Lower leg skin (tissue), 4 donors: ENCODE data around the gene STAB1. TPM values are rescaled to one million over a fixed set of nuclear protein-coding genes. Genes with fewer than 3 reads are reported as not detected.

Experiments used
- DNase-seq, 2 donors: peaks; one replicate each; pipeline ENCODE4 v3.0.0-alpha.2; 2019; ENCODE audit warnings: low spot score in 2 of 2
- H3K4me3 ChIP-seq: fragments of 200-600 bp; sonication (generic); 2 replicates; pipeline ENCODE4 v1.5.1; 2017; ENCODE audit warnings: mild to moderate bottlenecking, low read depth; ENCODE audit not compliant: poor library complexity, severe bottlenecking
- POLR2A ChIP-seq, 2 donors: fragments of 450-650 bp; IDR thresholded peaks; one replicate each; pipeline ENCODE4 v1.6.1; 2016 to 2017; ENCODE audit warnings: antibody characterized with exemption in 2 of 2, mild to moderate bottlenecking in 1 of 2, moderate library complexity in 1 of 2
- WGBS, 2 donors: methylation state at CpG; one replicate each; pipeline ENCODE4 v1.1.5; 2018; 5-methylcytosine and 5-hydroxymethylcytosine counted together
- intact Hi-C: fragments of 100-400 bp; cut with DNase I; formaldehyde crosslinking; loops from one replicate; pipeline ENCODE4 v1.15.0; 2023; ENCODE audit warnings: low total_unique reads
- total RNA-seq, 4 donors: library from RNA; depleted of rRNA; stranded (reverse); fragments of >200 nt; gene quantifications; one replicate each; pipeline ENCODE4 v1.1.0, GENCODE V29; 2016
- TF ChIP-seq, protein P1 (sequence below), 3 donors: fragments of 450-650 bp; IDR thresholded peaks; one replicate each; pipeline ENCODE4 v1.5.1; 2016; ENCODE audit warnings: antibody characterized with exemption in 3 of 3, mild to moderate bottlenecking in 3 of 3, moderate library complexity in 2 of 3

The STAB1 gene
- total RNA-seq, 4 donors from 2014 or later, result 10.1 to 23.9 (median 12.1) TPM

- peak in 1 of 2 donors; percentile 90 for DNase-seq
- peak overlapping the region; percentile 46 for H3K4me3 ChIP-seq
- TF ChIP-seq POLR2A (IDR thresholded peaks at IDR 0.05), result no peak
- TF ChIP-seq, protein P1, sequence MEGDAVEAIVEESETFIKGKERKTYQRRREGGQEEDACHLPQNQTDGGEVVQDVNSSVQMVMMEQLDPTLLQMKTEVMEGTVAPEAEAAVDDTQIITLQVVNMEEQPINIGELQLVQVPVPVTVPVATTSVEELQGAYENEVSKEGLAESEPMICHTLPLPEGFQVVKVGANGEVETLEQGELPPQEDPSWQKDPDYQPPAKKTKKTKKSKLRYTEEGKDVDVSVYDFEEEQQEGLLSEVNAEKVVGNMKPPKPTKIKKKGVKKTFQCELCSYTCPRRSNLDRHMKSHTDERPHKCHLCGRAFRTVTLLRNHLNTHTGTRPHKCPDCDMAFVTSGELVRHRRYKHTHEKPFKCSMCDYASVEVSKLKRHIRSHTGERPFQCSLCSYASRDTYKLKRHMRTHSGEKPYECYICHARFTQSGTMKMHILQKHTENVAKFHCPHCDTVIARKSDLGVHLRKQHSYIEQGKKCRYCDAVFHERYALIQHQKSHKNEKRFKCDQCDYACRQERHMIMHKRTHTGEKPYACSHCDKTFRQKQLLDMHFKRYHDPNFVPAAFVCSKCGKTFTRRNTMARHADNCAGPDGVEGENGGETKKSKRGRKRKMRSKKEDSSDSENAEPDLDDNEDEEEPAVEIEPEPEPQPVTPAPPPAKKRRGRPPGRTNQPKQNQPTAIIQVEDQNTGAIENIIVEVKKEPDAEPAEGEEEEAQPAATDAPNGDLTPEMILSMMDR (IDR thresholded peaks at IDR 0.05), result no peak
- intact Hi-C loops, result no loop called here
- 0 to 2% methylated on average over 10 to 17 of the region's 78 CpGs for WGBS, 2 donors
Measured at GRCh38 chr3:52532838-52533622, 37.9 kb downstream of the STAB1 start.

- peak in 1 of 2 donors; percentile 91 for DNase-seq
- TF ChIP-seq, protein P1 (IDR thresholded peaks at IDR 0.05), result no peak
- no peak for TF ChIP-seq POLR2A (IDR thresholded peaks at IDR 0.05)
- intact Hi-C loops, result no loop called here
- H3K4me3 ChIP-seq, result peak within 1 kb of the TSS; percentile 46
- 3 to 7% methylated on average over 3 to 8 of the region's 91 CpGs for WGBS, 2 donors
Measured at GRCh38 chr3:52533623-52534280, 38.6 kb downstream of the STAB1 start, which contains the start of gene NT5DC2. Gene NT5DC2, minus strand, starts transcription at chr3:52533857. Its CDS starts 120 bp downstream, at chr3:52533737.

GRCh38 chr3:52534281-52535183 is 39.4 kb downstream of the STAB1 start:
- 34 to 39% methylated on average over 39 to 53 of the region's 57 CpGs for WGBS, 2 donors
- DNase-seq, result peak in 1 of 2 donors; percentile 88
- H3K4me3 ChIP-seq, result peak overlapping the region; percentile 37
- intact Hi-C loops, result no loop called here
- TF ChIP-seq POLR2A (IDR thresholded peaks at IDR 0.05), result no peak
- TF ChIP-seq, protein P1 (IDR thresholded peaks at IDR 0.05), result no peak

- H3K4me3 ChIP-seq, result no peak overlapping the region
- peak in 1 of 2 donors; percentile 72 for DNase-seq
- TF ChIP-seq POLR2A (IDR thresholded peaks at IDR 0.05), result no peak
- TF ChIP-seq, protein P1 (IDR thresholded peaks at IDR 0.05), result no peak
- intact Hi-C loops, result no loop called here
- WGBS, 2 donors, result 86 to 87% methylated on average over 19 of the region's 19 CpGs
Measured at GRCh38 chr3:52535411-52536111, 40.4 kb downstream of the STAB1 start.

- intact Hi-C loops, result no loop called here
- TF ChIP-seq, protein P1 (IDR thresholded peaks at IDR 0.05), result no peak
- TF ChIP-seq POLR2A (IDR thresholded peaks at IDR 0.05), result no peak
- 10% methylated on average over 8 to 9 of the region's 9 CpGs for WGBS, 2 donors
- no peak for DNase-seq
- no peak overlapping the region for H3K4me3 ChIP-seq
Measured at GRCh38 chr3:52536112-52536368, 40.9 kb downstream of the STAB1 start.
